Neural cell (in vitro differentiated cells): ENCODE data around the gene H2AZ2. TPM values are rescaled to one million over a fixed set of nuclear protein-coding genes. Genes with fewer than 3 reads are reported as not detected.

Source experiments
- H2AFZ ChIP-seq: fragments of 200-600, 300-800 bp; sonication (generic), shearing (Covaris generic); 2 replicates; pipeline ENCODE4 v1.6.0; 2014; ENCODE audit warnings: low read depth, mild to moderate bottlenecking, antibody characterized with exemption, low read length, moderate library complexity
- H3F3A ChIP-seq: fragments of 200-600 bp; shearing (Covaris generic); 2 replicates; pipeline ENCODE4 v1.6.1; 2016; ENCODE audit warnings: mild to moderate bottlenecking, moderate library complexity, mixed read lengths, antibody characterized with exemption, low read length; ENCODE audit not compliant: insufficient read depth, poor library complexity, severe bottlenecking
- H3K27ac ChIP-seq: fragments of 200-600, 300-800 bp; sonication (generic), shearing (Covaris generic); 2 replicates; pipeline ENCODE4 v1.5.1; 2014; ENCODE audit warnings: mild to moderate bottlenecking, low read length, moderate library complexity
- H3K27me3 ChIP-seq: fragments of 300-800, 200-600 bp; sonication (generic), shearing (Covaris generic); 2 replicates; pipeline ENCODE4 v1.6.0; 2014; ENCODE audit warnings: mild to moderate bottlenecking, low read depth, low read length, moderate library complexity; ENCODE audit not compliant: insufficient read depth
- H3K36me3 ChIP-seq: fragments of 300-800, 200-600 bp; sonication (generic), shearing (Covaris generic); 2 replicates; pipeline ENCODE4 v1.5.1; 2014; ENCODE audit warnings: mild to moderate bottlenecking, antibody characterized with exemption, low read length, moderate library complexity; ENCODE audit not compliant: insufficient read depth
- H3K4me2 ChIP-seq: fragments of 300-800, 200-600 bp; sonication (generic), shearing (Covaris generic); 2 replicates; pipeline ENCODE4 v1.6.0; 2014; ENCODE audit warnings: mild to moderate bottlenecking, low read length
- H3K4me3 ChIP-seq: fragments of 300-800, 200-600 bp; sonication (generic), shearing (Covaris generic); 2 replicates; pipeline ENCODE4 v1.5.1; 2014; ENCODE audit warnings: mild to moderate bottlenecking, low read length, moderate library complexity
- H3K79me2 ChIP-seq: fragments of 200-600 bp; shearing (Covaris generic); replicated peaks from 2 replicates; pipeline ENCODE4 v1.6.0; 2014; ENCODE audit warnings: mild to moderate bottlenecking, low read length, moderate library complexity; ENCODE audit not compliant: insufficient read depth
- H3K9ac ChIP-seq: fragments of 300-800, 200-600 bp; sonication (generic), shearing (Covaris generic); 2 replicates; pipeline ENCODE4 v1.6.1; 2016; ENCODE audit warnings: mild to moderate bottlenecking, low read length, mixed read lengths
- H3K9me2 ChIP-seq: fragments of 200-600 bp; shearing (Covaris generic); 2 replicates; pipeline ENCODE4 v1.6.1; 2016; ENCODE audit warnings: mild to moderate bottlenecking, low read length, mixed read lengths; ENCODE audit not compliant: insufficient read depth
- H3K9me3 ChIP-seq: fragments of 200-600, 300-800 bp; sonication (generic), shearing (Covaris generic); 2 replicates; pipeline ENCODE4 v1.6.1; 2016; ENCODE audit warnings: mild to moderate bottlenecking, mixed run types, low read length, moderate library complexity, mixed read lengths
- H4K20me1 ChIP-seq: fragments of 200-600 bp; shearing (Covaris generic); 2 replicates; pipeline ENCODE4 v1.6.1; 2016; ENCODE audit warnings: mild to moderate bottlenecking, mixed run types; ENCODE audit not compliant: insufficient read depth
- CTCF ChIP-seq: fragments of 450-650 bp; IDR thresholded peaks from 2 replicates; pipeline ENCODE4 v1.5.1; 2014; ENCODE audit warnings: antibody characterized with exemption, mild to moderate bottlenecking, moderate library complexity; ENCODE audit not compliant: poor library complexity, severe bottlenecking
- EP300 ChIP-seq: fragments of 450-650 bp; conservative IDR thresholded peaks from 2 replicates; pipeline ENCODE4 v1.6.1; 2014; ENCODE audit warnings: antibody characterized with exemption, mild to moderate bottlenecking, moderate library complexity; ENCODE audit not compliant: poor library complexity, severe bottlenecking
- EZH2 ChIP-seq: fragments of 200-600, 300-800 bp; shearing (Covaris generic), sonication (generic); IDR thresholded peaks from 2 replicates; pipeline ENCODE4 v1.6.1; 2014; ENCODE audit warnings: antibody characterized with exemption, low read length, borderline replicate concordance, mild to moderate bottlenecking; ENCODE audit not compliant: insufficient read depth, poor library complexity, severe bottlenecking
- MXI1 ChIP-seq: fragments of 450-650 bp; conservative IDR thresholded peaks from 2 replicates; pipeline ENCODE4 v1.6.1; 2014; ENCODE audit warnings: antibody characterized with exemption, mild to moderate bottlenecking; ENCODE audit not compliant: poor library complexity, severe bottlenecking
- POLR2AphosphoS5 ChIP-seq: IDR thresholded peaks from 2 replicates; pipeline ENCODE4 v1.6.1; 2012
- RAD21 ChIP-seq: fragments of 450-650 bp; conservative IDR thresholded peaks from 2 replicates; pipeline ENCODE4 v1.6.1; 2014; ENCODE audit warnings: antibody characterized with exemption, mild to moderate bottlenecking, moderate library complexity
- SMC3 ChIP-seq: fragments of 450-650 bp; conservative IDR thresholded peaks from 2 replicates; pipeline ENCODE4 v1.6.1; 2014; ENCODE audit warnings: antibody characterized with exemption, mild to moderate bottlenecking, moderate library complexity; ENCODE audit not compliant: poor library complexity
- TAF1 ChIP-seq: IDR thresholded peaks from 2 replicates; pipeline ENCODE4 v1.6.1; 2012; ENCODE audit warnings: low read depth
- polyA plus RNA-seq: library from polyadenylated mRNA; depleted of rRNA; stranded (reverse); fragments of >200 nt; gene quantifications from 2 replicates; pipeline ENCODE4 v1.2.3, GENCODE V29; 2014
- TF ChIP-seq, protein P1 (sequence below): IDR thresholded peaks from 2 replicates; pipeline ENCODE4 v1.6.1; 2012; ENCODE audit warnings: borderline replicate concordance

H2AZ2 gene
- polyA plus RNA-seq, 1 donor from 2014 or later: 152 TPM

GRCh38 chr7:44891791-44892190 is 43.9 kb upstream of the H2AZ2 start:
- no peak overlapping the region for H3K27ac ChIP-seq
- H2AFZ ChIP-seq: no peak overlapping the region
- H3K9ac ChIP-seq: no peak overlapping the region
- no peak overlapping the region for H3K4me3 ChIP-seq
- H3K27me3 ChIP-seq: no peaks in the 10 kb centered on the region
- no peaks in the 10 kb centered on the region for H3F3A ChIP-seq
- no peaks in the 10 kb centered on the region for H4K20me1 ChIP-seq
- H3K4me2 ChIP-seq: no peak overlapping the region
- TF ChIP-seq SMC3 (no peak), RAD21 (no peak), MXI1 (no peak), CTCF (no peak), TAF1 (no peak), EP300 (no peak), POLR2AphosphoS5 (no peak), EZH2 (no peak)
- TF ChIP-seq, protein P1, sequence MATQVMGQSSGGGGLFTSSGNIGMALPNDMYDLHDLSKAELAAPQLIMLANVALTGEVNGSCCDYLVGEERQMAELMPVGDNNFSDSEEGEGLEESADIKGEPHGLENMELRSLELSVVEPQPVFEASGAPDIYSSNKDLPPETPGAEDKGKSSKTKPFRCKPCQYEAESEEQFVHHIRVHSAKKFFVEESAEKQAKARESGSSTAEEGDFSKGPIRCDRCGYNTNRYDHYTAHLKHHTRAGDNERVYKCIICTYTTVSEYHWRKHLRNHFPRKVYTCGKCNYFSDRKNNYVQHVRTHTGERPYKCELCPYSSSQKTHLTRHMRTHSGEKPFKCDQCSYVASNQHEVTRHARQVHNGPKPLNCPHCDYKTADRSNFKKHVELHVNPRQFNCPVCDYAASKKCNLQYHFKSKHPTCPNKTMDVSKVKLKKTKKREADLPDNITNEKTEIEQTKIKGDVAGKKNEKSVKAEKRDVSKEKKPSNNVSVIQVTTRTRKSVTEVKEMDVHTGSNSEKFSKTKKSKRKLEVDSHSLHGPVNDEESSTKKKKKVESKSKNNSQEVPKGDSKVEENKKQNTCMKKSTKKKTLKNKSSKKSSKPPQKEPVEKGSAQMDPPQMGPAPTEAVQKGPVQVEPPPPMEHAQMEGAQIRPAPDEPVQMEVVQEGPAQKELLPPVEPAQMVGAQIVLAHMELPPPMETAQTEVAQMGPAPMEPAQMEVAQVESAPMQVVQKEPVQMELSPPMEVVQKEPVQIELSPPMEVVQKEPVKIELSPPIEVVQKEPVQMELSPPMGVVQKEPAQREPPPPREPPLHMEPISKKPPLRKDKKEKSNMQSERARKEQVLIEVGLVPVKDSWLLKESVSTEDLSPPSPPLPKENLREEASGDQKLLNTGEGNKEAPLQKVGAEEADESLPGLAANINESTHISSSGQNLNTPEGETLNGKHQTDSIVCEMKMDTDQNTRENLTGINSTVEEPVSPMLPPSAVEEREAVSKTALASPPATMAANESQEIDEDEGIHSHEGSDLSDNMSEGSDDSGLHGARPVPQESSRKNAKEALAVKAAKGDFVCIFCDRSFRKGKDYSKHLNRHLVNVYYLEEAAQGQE: no peak
- no peaks in the 10 kb centered on the region for H3K79me2 ChIP-seq
- no peaks in the 10 kb centered on the region for H3K9me3 ChIP-seq
- H3K36me3 ChIP-seq: no peaks in the 10 kb centered on the region
- no peaks in the 10 kb centered on the region for H3K9me2 ChIP-seq

DNA sequence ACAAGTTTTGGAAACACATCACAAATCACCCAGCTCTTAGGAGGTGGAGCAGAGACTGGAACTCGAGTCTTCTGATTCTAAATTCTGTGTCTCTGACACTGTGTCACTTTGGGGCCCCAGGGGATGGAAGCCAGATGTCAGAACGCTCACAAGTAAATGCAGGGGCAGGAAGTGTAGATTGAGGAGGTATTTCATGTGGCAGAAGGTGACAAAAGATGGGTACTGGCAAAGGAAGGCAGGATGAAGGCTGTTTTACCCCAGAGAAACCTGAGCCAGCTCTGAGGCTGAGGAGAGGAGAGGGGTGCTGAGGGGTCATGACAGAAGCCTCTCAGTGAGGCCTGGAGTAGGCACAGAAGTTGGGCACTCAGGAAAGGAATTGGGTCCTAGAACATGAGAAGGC is 43.5 kb upstream of the H2AZ2 start:
- Histone ChIP-seq H2AFZ (no peak overlapping the region), H3K4me3 (no peak overlapping the region), H3K9ac (no peak overlapping the region), H3K27ac (no peak overlapping the region), H3K79me2 (no peaks in the 10 kb centered on the region), H3K9me3 (no peaks in the 10 kb centered on the region), H3K27me3 (no peaks in the 10 kb centered on the region), H4K20me1 (no peaks in the 10 kb centered on the region), H3F3A (no peaks in the 10 kb centered on the region), H3K4me2 (no peak overlapping the region), H3K9me2 (no peaks in the 10 kb centered on the region), H3K36me3 (no peaks in the 10 kb centered on the region)
- TF ChIP-seq RAD21: no peak
- TF ChIP-seq, protein P1: no peak
- TF ChIP-seq MXI1: no peak
- TF ChIP-seq CTCF: no peak
- no peak for TF ChIP-seq EP300
- no peak for TF ChIP-seq SMC3
- no peak for TF ChIP-seq EZH2
- no peak for TF ChIP-seq POLR2AphosphoS5
- no peak for TF ChIP-seq TAF1
